ENCODE measurements around the gene TBC1D20. TPM values are rescaled to one million over a fixed set of nuclear protein-coding genes. Genes with fewer than 3 reads are reported as not detected.

Gene TBC1D20
- total RNA-seq, 4 donors from 2014 or later: 28.9 to 39.0 (median 34.0) TPM

DNA sequence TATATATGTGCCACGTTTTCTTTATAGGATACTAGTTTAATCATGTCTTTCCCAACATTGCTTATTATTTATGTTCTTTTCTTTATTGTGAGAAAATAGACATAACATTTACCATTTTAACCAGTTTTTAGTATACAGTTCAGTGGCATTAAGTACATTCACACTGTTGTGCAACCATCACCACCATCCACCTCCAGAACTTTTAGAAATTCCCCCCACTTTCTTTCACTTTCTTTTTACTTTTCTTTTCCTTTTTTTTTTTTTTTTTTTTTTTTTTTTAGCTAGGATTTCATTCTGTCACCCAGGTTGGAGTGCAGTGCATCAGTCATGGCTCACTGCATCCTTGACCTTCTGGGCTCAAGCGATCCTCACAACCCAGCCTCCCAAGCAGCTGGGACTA is 35.8 kb downstream of the TBC1D20 start:
- Histone ChIP-seq H3K36me3 (peaks cover 0 to 61% of the 10 kb centered on the region in 2 donors), H3K9me3 (no peaks in the 10 kb centered on the region), H3K4me1 (no peaks in the 10 kb centered on the region), H3K27ac (no peak overlapping the region), H3K4me3 (no peak overlapping the region), H3K27me3 (no peaks in the 10 kb centered on the region)
- DNase-seq (no peak), ATAC-seq (no peak)
- TF ChIP-seq POLR2A (IDR thresholded peaks at IDR 0.05): no peak
- TF ChIP-seq, protein P1, sequence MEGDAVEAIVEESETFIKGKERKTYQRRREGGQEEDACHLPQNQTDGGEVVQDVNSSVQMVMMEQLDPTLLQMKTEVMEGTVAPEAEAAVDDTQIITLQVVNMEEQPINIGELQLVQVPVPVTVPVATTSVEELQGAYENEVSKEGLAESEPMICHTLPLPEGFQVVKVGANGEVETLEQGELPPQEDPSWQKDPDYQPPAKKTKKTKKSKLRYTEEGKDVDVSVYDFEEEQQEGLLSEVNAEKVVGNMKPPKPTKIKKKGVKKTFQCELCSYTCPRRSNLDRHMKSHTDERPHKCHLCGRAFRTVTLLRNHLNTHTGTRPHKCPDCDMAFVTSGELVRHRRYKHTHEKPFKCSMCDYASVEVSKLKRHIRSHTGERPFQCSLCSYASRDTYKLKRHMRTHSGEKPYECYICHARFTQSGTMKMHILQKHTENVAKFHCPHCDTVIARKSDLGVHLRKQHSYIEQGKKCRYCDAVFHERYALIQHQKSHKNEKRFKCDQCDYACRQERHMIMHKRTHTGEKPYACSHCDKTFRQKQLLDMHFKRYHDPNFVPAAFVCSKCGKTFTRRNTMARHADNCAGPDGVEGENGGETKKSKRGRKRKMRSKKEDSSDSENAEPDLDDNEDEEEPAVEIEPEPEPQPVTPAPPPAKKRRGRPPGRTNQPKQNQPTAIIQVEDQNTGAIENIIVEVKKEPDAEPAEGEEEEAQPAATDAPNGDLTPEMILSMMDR (IDR thresholded peaks at IDR 0.05 in 4 of 5, conservative IDR thresholded peaks at IDR 0.05 in 1 of 5): no peak
- intact Hi-C loops (cut with DNase I; ENCODE audit: low total_unique reads): no loop called here
- in situ Hi-C loops (cut with MboI; ENCODE audit: low sequenced_read_pairs in 4 of 4): no loop called here

DNA sequence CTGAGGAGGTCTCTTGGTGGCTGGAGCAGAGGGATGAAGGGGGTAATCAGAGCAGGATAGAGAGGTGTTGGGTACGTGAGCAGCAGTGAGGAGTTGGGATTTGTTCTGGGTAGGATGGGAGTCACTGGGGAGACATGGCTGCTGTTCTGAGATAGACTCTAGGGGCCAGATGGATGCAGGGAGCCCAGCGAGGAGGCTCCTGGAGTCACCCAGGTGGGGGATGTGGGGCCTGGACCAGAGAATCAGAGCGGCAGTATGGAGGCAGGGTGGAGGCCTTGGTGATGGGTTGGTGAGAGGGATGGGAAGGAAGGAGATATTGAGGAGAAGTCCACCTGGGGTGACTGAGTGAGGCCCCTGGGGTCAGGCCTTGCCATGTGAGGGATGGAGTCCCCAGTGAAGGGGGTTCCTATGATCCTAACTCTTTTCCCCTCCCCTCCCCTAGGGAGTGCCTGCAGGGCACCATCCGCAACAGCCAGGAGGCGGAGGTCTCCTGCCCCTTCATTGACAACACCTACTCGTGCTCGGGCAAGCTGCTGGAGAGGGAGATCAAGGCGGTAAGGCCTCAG is 40.6 kb downstream of the TBC1D20 start:
- no peak for ATAC-seq
- intact Hi-C loops (cut with DNase I; ENCODE audit: low total_unique reads): no loop called here
- H3K27ac ChIP-seq: no peak overlapping the region
- peaks cover 0 to 7% of the 10 kb centered on the region in 2 donors for H3K4me1 ChIP-seq
- TF ChIP-seq POLR2A (IDR thresholded peaks at IDR 0.05): no peak
- TF ChIP-seq, protein P1 (IDR thresholded peaks at IDR 0.05 in 4 of 5, conservative IDR thresholded peaks at IDR 0.05 in 1 of 5): no peak
- H3K9me3 ChIP-seq: no peaks in the 10 kb centered on the region
- in situ Hi-C loops (cut with MboI; ENCODE audit: low sequenced_read_pairs in 4 of 4): no loop called here
- peaks cover 0 to 43% of the 10 kb centered on the region in 2 donors for H3K36me3 ChIP-seq
- H3K27me3 ChIP-seq: no peaks in the 10 kb centered on the region
- DNase-seq: no peak
- H3K4me3 ChIP-seq: no peak overlapping the region

DNA sequence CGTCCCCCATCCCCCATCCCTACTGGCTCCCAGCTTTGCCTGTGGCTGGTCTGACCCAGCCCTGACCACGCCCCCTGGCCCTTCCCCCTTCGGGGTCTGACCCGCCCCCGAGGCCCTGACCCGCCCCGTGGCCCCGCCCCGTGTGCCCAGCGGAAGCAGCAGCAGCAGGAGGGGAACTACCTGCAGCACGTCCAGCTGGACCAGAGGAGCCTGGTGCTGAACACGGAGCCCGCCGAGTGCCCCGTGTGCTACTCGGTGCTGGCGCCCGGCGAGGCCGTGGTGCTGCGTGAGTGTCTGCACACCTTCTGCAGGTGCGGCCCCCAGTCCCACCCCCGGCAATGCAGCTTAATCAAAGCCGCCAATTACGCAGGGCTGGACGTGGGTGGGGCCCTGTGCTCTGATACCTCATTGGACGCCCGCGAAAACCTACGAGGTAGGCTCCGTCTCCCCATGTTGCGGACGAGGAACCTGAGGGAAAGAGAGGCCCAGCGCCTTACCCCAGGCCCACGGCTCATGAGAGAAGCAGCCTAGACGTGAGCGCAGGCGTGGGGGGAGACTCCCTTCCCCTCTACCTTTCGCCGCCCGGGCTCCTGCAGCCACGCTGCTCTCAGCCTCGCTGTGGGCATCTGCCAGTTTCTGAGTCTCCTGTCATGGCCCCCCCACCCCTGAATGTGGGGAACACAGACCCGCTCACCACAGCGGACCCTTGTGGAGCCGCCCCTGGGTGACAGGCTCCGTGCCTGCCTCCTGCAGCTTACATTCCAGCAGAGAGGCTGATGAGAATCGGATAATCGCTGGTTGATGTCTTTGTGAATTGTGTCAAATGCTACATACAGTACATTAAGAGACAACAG is 41.4 kb downstream of the TBC1D20 start:
- H3K4me1 ChIP-seq: peaks cover 0 to 13% of the 10 kb centered on the region in 2 donors
- no peak for ATAC-seq
- TF ChIP-seq, protein P1 (IDR thresholded peaks at IDR 0.05 in 4 of 5, conservative IDR thresholded peaks at IDR 0.05 in 1 of 5): no peak
- TF ChIP-seq POLR2A (IDR thresholded peaks at IDR 0.05): no peak
- DNase-seq: no peak
- H3K27me3 ChIP-seq: no peaks in the 10 kb centered on the region
- intact Hi-C loops (cut with DNase I; ENCODE audit: low total_unique reads) (no loop called here), in situ Hi-C loops (cut with MboI; ENCODE audit: low sequenced_read_pairs in 4 of 4) (no loop called here)
- peaks cover 0 to 43% of the 10 kb centered on the region in 2 donors for H3K36me3 ChIP-seq
- no peak overlapping the region for H3K4me3 ChIP-seq
- no peaks in the 10 kb centered on the region for H3K9me3 ChIP-seq
- no peak overlapping the region for H3K27ac ChIP-seq

DNA sequence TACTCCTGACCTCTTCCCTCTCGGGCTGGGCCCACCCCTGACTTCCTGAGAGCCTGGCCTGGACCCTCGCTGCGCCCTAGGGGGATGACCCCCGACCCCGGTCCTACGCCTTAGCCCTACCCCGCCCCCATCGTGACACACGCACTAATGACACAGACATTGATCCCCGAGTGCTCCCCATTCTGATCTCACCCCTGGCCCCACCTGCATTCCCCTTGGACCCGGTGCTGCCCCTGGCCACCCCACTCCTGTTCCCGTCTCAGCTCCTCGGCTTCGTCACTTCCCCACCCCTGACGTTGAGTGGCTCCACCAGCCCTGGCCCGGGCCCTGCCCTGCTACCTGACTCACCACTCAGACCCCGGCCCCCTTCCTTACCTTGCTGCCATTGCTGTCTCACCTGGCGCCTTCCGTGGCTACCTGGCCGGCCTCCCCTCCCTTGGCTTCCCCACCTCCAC is 42.1 kb downstream of the TBC1D20 start:
- H3K4me3 ChIP-seq: no peak overlapping the region
- intact Hi-C loops (cut with DNase I; ENCODE audit: low total_unique reads): no loop called here
- H3K4me1 ChIP-seq: peaks cover 3 to 19% of the 10 kb centered on the region in 2 donors
- H3K27me3 ChIP-seq: no peaks in the 10 kb centered on the region
- no peak for ATAC-seq
- TF ChIP-seq POLR2A (IDR thresholded peaks at IDR 0.05): no peak
- TF ChIP-seq, protein P1 (IDR thresholded peaks at IDR 0.05 in 4 of 5, conservative IDR thresholded peaks at IDR 0.05 in 1 of 5): no peak
- in situ Hi-C loops (cut with MboI; ENCODE audit: low sequenced_read_pairs in 4 of 4): no loop called here
- H3K36me3 ChIP-seq: peaks cover 0 to 43% of the 10 kb centered on the region in 2 donors
- no peak for DNase-seq
- no peak overlapping the region for H3K27ac ChIP-seq
- H3K9me3 ChIP-seq: no peaks in the 10 kb centered on the region

Measured in gastrocnemius medialis (tissue), 4 donors.